ENCODE results near the gene CDH4. TPM values are rescaled to one million over a fixed set of nuclear protein-coding genes. Genes with fewer than 3 reads are reported as not detected.

Gene CDH4
- polyA plus RNA-seq, 4 donors, result 6.1 to 8.9 (median 6.8) TPM

DNA sequence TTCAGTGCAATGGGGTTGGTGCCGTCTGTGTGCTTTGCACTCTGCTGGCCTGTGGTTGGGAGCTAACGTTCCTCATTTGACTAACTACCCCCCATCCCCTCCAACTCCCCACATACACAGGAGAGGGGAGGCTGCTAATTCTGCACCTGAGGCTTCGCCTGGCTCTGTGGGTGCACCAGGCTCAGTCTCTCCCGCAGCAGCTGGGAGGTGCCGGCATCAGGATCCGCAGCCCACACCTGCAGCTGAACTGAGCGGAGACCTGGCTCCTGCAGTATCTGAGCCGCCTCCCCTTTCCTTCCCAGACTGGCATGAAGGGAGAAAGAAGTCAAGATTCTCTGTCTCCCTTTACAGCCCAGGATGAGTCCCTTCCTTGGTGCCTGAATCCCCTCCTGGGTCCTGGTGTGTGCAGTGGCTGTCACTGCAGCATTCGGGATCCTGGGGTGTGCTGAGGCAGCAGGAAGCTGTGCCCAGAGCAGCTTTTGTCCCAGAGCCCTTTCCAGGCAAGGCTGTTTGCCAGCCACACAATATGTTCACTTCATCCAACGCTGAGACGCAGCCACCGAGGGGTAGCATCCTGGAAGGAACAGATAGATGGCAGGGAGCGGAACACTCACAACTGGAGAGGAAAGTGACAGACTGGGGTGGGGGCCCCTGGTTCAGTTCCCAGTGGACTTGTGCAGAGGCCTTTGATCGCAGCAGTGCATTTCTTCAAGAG, 70.2 kb downstream of the CDH4 start:
- DNase-seq (ENCODE audit: low read depth in 4 of 4, low spot score in 3 of 4), result no peak

DNA sequence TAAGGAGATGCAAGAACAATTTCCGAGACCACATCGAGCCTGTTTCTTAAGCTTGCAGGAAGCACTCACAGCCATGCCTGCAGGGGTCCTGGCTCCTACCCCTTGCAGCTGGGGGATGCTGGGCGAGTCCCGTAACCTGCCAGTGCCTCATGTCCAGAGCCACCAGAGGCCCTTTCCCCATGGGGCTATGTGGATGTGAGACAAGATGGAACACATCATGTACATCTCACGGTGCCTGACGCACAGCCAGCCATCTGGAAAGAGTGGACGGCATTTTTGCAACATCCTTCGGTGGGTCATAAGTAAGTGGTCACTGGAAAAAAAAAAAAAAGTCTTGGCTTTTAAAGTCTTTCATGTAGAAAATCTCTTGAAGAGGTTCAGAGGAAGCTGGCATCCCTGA, 72.8 kb downstream of the CDH4 start:
- DNase-seq (ENCODE audit: low read depth in 4 of 4, low spot score in 3 of 4), result no peak

DNA sequence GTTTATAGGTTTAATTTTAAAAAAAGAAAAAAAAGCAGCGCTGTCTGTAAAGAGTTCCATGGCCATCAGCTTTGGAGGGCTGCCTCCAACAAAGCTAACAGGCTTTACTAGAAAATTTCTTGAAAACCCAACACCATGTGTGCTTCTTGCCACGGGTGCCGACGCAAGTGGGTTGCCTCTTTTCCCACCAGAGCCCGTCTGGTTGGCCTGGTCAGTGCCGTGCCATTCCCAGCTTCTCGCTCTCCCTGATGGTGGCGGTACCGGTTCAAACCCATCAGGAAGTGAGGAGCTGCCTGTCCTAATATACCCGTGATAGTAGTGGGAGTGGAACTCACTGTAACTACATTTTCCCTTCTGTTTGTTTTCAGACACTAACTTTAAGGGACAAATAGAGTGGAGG, 73.7 kb downstream of the CDH4 start:
- DNase-seq (ENCODE audit: low read depth in 4 of 4, low spot score in 3 of 4), result no peak

DNA sequence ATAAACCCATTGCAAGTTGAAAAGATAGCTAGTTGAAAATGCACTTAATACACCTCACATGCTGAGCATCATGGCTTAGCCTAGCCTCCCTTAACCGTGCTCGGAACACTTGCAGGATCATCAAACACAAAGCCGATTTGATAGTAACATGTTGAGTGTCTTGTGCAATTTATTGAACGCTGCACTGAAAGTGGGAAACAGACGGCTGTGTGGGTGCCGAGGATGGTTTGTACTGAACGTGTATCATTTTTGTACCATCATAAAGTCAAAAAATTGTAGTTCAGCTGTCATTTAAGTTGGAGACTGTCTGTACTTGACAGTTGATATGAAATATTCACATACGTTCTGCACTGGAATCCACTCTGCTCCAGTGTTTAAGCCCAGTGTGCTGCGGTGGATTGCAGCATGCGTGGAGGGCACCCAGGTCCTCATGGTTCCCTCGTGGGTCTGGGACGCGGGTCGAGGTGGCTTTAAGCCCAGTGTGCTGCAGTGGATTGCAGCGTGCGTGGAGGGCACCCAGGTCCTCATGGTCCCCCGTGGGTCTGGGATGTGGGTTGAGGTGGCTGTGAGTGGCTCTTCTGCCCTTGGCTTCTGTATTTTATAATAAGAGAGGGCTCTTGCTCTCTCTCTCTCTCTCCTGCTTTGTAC, 77.0 kb downstream of the CDH4 start:
- DNase-seq (ENCODE audit: low read depth in 4 of 4, low spot score in 3 of 4), result no peak

DNA sequence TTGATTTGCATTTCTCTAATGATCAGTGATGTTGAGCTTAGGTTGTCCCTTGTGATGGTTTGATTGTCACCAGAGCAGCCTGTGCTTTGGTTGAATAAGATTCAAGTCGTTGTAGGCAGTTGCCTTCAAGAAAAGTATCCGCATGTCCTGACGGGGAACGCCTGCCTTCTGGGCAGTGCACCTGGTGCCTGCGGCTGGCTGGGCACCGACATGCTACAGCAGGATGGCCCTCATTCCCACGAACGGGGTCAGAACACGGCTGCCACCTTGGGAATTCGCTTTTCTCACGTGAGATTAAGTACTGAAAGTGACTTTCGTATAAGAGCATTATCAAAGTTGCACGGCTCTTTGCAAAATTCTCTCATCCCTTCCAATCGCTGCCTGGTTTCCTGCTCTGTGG, 78.4 kb downstream of the CDH4 start:
- no peak for DNase-seq (ENCODE audit: low read depth in 4 of 4, low spot score in 3 of 4)

DNA sequence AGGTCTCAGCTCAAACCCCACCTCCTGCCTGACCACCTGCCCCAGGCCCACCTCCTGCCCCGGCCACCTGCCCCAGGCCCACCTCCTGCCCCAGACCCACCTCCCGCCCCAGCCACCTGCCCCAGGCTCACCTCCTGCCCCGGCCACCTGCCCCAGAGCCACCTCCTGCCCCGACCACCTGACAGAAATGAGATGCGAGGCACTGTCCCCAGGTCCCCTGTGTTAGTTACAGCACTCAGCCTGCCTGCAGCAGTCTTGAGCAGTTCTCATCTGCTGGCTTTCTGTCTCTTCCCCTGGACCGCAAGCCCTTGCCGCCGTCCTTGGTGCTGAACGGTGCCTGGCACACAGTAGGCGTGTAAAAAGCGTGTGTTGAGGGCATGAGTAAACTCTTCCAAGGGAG, 79.5 kb downstream of the CDH4 start:
- no peak for DNase-seq (ENCODE audit: low read depth in 4 of 4, low spot score in 3 of 4)

DNA sequence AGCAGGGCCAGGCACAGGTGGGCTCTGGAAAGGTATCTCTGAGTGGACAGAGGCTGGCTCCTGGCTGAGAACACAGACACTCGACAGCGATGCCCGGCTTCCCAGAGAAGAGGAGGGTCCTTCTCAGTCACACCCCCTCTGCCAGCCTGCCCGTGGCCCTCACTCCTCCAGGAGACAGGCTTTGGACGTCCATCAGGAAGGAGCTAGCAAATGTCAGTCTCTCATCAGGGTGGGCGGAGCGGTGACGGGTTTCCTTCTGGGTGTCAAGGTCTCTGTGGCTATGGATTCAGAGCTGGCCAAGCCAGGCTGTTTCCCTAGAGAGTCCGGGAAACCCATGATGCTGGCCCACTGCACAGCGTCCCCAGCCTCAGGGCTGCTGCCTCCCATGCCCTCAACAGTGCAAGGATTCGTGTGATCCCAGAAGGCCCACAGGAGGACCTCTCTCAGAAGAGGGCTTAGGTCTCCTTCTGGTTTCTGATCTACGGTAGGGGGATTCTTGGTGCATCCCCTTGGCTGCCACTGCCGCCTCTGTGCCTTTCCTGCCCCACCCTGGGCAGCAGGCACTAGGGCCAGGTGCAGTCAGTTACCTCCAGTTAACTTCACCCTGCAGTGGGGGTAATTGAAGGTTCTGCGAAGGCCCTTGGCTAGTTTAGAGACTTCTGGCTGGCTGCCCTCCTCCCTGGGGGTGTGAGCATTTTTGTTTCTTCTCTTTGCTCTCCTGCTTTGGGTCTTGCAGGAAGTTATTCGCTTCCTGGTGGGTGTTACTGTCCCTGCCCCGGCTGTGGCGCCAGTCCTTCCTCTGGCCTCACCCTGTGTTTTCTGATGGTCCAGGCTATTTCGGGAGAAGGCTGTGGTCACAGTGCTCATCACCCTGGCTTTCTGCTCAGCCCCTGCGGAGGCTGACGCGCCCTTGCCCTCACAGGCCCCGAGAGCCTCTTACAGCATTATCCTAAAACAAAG, 80.2 kb downstream of the CDH4 start:
- no peak for DNase-seq (ENCODE audit: low read depth in 4 of 4, low spot score in 3 of 4)

DNA sequence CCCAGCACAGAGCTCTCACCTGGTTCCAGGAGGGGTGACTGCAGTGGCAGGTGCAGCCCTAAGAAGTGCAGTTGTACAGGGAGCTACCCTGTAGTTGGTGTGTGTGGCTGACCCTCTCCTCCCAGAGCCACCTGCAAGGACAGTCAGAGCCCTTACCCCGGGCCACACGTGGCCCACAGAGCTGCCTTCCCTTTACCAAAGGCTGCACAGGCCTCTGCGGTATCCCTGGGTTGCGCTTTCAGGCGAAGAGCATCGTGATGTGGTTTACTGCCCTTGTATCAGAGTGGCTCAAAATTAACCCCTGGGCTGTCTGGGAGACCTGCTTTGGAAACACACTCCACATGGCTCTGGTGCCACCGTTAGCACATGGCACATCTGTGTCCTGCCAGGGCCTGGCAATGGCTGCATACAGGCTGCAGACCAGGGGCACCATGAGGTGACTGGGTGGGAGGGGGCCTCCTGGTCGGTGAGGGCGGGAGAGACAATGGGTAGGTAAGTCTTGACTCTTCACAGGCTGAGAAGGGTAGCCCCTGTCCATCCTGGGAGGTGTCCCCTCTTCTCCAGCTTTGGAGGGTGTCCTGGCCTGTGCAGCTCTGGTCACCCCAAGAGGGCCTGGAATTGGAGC, 81.5 kb downstream of the CDH4 start:
- DNase-seq (ENCODE audit: low read depth in 4 of 4, low spot score in 3 of 4), result no peak

DNA sequence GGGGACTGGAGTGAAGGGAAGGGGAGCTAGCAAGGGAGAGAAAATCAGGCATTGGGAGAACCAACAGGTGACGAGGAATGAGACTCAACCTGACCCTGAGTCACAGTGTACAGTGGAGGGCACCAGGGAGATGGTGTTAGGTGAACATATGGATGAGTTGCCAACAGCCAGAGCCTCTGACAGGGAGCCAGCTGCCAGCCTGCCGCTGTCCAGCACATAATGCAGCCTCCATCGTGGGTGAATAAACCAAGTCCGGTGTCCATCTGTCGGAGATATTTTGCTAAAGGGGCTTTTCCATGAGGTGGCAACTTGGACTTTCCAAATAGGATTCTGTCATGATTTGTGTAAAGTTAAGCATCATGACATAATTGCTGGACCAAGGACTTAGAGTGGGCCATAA, 88.1 kb downstream of the CDH4 start:
- DNase-seq (ENCODE audit: low read depth in 4 of 4, low spot score in 3 of 4), result no peak

DNA sequence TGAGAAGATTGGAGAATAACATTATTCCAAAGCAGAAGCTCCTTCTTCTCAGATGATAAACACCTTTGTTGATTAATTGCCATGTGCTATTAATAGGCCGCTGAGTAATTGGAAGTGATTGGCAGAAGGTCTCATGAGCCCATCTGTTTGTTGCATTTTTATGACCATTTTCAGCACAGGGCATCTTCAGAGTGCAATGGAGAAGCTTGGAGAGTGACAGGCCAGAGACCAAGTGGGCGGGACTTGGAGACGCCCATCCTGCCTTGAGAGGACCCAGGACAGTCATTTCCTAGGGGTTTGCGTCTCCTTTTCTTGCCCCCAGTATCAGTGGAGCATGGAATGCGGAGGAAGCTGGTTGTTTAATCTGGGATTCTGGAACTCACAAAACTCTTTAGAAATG, 89.5 kb downstream of the CDH4 start:
- DNase-seq (ENCODE audit: low read depth in 4 of 4, low spot score in 3 of 4), result no peak

DNA sequence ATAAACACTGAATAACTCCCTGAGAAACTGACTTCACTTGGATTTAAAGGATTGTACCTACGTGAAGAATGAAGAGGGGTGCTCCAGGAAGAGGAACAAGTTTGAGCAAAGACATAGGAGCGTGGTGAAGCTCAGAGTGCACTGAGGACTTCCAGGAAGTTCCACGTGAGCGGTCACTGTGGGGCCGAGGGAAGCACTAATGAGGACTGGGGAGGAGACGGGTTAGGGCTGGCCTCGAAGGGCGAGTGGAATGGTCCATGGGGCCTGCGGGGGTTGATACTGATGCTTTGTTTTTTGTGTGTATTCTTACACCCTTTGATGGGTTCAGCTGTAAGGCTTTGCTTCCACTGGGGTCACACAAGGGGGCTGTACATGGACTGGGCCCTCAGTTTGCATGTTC, 91.9 kb downstream of the CDH4 start:
- DNase-seq (ENCODE audit: low read depth in 4 of 4, low spot score in 3 of 4), result no peak

DNA sequence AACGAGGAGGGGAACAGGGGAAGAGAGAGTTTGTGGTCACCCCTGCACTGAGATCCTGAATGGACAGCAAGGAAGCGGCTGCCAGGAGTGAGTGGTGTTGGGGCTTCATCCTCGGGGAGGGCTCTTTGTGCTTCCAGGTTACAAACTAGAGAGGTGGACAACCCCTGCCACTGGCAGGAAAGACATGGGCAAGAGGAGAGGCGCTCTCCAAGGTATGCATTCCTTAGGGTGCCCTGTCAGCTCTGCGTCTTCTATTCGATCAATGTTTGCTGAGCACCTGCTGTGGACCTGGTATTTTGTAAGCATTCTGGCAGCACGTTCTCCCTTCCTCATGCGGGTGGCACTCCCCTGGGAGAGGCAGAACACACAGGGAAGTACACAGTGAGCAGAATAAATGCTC, 93.6 kb downstream of the CDH4 start:
- no peak for DNase-seq (ENCODE audit: low read depth in 4 of 4, low spot score in 3 of 4)

DNA sequence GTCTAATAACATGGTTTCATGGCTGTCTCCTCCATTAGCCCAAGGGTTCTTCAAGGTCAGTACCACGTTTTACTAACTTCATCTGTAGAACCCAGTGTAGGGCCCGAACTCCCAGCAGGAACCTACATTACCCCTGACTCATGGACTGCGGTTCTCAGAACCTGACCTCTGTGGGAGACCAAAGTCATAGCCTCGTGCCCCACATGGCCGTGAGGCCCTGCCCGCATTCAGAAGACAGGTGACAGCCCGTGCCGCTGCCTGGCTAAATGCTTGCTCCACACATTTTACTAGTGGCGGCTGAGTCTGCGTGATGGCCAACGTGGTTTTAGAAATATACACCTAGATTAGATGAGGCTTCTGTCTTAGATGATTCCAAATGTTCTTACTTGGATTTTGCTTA, 94.9 kb downstream of the CDH4 start:
- no peak for DNase-seq (ENCODE audit: low read depth in 4 of 4, low spot score in 3 of 4)

DNA sequence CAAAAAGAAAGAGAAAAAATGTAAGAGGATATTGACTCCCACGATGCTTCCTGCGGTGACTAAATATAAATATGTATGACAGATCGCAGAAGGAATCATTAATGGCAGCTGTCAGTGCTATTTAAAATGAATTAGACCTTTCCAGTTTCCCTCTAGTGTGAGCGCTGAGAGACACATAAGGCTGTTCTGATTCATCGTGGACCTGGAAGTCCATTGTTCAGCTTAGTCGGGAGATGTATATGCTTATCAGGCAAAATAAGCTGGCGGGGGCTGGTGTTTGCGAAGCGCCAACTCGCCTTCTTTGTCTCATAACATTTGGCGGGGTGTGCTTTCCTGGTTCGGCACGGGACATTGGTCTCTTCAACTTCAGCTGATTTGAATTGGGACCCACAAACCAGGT, 95.4 kb downstream of the CDH4 start:
- no peak for DNase-seq (ENCODE audit: low read depth in 4 of 4, low spot score in 3 of 4)

DNA sequence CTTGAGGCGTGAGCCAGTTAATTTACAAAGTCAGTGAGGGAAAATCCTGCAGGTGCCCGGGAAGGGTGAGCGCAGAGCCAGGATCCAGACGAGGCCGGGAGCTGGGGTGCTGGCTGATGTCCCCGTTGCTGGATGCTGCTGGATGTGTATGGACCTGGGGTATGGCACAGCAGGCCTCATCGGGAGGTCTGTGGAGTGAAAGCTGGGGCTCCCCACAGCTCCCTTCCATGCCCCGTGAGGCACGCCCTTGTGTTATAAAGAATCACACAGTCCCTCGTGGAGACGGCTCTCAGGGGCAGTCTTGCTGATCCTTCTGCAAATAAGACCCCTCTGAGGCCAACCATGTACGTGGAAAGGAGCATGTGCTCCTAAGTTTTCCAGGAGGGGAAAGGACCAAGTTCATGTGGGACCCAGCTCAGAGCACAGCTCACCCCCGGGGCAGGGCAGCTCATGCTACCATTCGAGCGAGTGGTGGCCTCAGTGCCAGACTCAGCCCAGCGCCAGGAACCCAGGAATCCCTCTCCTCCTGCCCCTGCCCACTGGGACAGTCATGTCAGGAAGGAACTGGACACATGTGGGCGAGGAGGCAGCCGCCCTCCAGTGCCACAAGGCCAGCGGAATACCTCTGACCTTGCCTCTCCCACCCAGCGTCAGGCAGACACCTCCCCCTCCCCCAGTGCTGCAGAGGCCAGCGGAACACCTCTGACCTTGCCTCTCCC, 97.5 kb downstream of the CDH4 start:
- no peak for DNase-seq (ENCODE audit: low read depth in 4 of 4, low spot score in 3 of 4)

DNA sequence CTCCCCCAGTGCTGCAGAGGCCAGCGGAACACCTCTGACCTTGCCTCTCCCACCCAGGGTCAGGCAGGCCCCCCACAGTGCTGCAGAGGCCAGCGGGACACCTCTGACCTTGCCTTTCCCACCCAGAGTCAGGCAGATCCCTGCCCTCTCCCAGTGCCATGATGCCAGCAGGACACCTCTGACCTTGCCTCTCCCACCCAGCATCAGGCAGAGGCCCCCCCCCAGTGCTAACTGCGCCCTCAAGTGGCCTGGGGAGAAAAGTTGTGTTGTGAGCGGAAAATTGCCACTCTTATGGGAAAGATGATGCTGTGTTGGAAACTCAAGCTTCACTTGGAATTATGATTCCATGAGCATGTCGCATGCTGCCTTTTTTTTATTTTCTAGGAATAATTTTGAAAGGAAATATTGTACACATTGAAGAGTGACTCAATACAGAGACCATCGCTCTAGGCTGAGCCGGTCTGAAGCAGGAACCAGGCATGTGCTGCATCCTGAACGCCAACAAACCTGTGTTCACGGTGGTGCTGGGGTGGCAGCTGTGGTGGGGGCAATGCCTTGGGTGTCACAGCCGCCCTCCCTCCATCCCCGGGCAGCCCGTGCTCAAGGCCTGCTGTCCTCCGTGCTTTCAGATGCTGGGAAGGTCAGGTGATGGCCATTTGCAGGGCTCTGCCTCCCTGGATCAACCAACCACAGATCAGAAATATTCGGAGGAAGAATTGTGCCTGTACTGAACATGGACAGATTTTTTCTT, 98.6 kb downstream of the CDH4 start:
- no peak for DNase-seq (ENCODE audit: low read depth in 4 of 4, low spot score in 3 of 4)

DNA sequence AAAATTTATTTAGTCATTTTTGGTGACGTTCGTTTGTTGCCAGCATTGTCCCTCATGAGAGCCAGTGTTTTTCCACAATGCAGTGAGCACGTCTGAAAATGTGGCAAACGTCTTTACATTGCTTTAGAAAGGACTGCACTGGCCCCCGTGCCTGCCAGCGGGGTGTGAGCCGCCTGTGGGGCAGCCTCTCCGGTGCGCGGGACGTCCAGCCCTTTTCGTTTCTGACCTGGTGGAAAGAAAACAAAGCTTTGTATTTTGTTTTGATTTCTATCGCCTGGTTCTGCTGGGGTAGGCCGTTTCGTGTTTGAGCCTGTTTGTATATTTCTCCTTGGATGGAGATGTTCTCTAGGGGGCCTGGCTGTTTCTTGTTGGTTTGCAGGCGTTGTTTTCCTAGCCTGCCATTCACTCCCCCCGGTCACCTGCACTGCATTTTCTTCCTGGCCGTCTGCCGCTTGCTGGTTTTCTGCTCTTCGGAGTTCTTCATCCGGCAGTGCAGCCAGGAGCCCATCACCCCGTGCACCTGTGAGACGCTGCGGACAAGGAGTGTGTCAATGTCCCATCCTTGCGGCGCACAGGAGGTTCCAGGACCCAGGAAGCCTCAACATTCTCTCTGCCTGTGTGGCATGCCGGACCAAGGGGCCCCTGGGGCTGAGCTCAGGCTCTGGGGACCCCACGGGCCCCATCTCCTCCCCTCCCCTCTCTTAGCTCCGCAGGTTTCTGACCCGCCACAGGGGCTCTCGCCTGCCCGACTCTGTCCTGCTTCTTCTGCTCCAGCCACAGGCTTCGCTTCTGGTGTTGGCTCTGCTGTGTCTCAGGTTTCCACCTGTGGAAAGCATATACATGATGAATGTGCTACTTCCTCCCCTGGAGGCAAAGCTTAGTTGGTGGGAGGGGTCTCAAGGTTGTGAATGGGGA, 100.5 kb downstream of the CDH4 start:
- no peak for DNase-seq (ENCODE audit: low read depth in 4 of 4, low spot score in 3 of 4)

DNA sequence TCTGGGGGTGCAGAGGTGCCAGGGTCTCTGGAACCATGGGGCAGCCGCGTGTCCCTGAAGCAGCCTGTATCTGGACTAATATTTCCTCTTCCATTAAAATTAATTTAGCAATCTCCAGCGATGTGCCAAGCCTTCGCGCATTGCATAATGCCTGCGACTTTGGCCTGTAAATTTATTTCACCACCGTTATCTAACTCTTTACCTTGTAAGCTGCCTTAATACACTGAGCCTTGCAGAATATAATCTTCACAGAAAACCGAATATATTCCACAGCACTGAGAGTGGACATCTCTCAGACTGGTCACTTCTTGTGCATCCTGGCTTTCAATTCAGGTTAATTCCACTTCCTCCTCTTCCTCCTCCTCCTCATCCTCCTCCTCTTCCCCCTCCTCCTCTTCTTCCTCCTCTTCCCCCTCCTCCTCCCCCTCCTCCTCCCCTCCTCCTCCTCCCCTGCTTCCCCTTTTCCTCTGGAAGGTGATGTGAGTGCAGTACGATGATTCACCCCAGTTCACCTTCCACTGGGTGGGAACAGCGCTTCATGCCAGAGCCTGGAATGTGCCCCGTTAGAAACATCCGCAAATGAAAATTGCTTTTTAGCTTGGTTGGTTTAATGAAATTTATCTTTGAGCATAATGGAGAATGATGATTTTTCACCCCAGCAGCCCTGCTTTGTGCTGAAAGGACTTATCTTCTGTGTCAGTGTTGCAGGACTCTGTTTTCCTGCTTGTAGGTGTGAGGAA, 101.4 kb downstream of the CDH4 start:
- no peak for DNase-seq (ENCODE audit: low read depth in 4 of 4, low spot score in 3 of 4)
